Right atrium auricular region (tissue), 2 donors: Measurements from ENCODE around the gene FLT1. TPM values are rescaled to one million over a fixed set of nuclear protein-coding genes. Genes with fewer than 3 reads are reported as not detected.

Experiments used
- DNase-seq: peaks from one replicate; pipeline ENCODE4 v3.0.0-alpha.2; 2019; ENCODE audit warnings: low spot score
- H3K27ac ChIP-seq, 2 donors: fragments of 200-600 bp; sonication (generic); 1 replicate in 1 of 2; 2 replicates in 1 of 2; pipeline ENCODE4 v1.5.1; 2016 to 2019
- H3K27me3 ChIP-seq, 2 donors: fragments of 200-600 bp; sonication (generic); one replicate each; pipeline versions ENCODE4 v1.5.1 to v1.6.0; 2017 to 2019
- H3K36me3 ChIP-seq: fragments of 200-600 bp; sonication (generic); one replicate; pipeline ENCODE4 v1.5.1; 2016
- H3K4me1 ChIP-seq, 2 donors: fragments of 200-600 bp; sonication (generic); one replicate each; pipeline versions ENCODE4 v1.5.1 to v1.6.0; 2017 to 2019
- H3K4me3 ChIP-seq, 2 donors: fragments of 200-600 bp; sonication (generic); 1 replicate in 1 of 2; 2 replicates in 1 of 2; pipeline ENCODE4 v1.5.1; 2017 to 2019; ENCODE audit warnings: mild to moderate bottlenecking in 1 of 2, moderate library complexity in 1 of 2
- H3K9me3 ChIP-seq, 2 donors: fragments of 200-600 bp; sonication (generic); one replicate each; pipeline ENCODE4 v1.5.1; 2019
- total RNA-seq, 2 donors: library from RNA; depleted of rRNA; stranded (reverse); fragments of >200 nt; gene quantifications; one replicate each; pipeline ENCODE4 v1.1.0, GENCODE V29; 2016
- TF ChIP-seq, protein P1 (sequence below), 2 donors: fragments of 200-600 bp; sonication (generic); IDR thresholded peaks; one replicate each; pipeline ENCODE4 v1.5.1; 2019; ENCODE audit warnings: antibody characterized with exemption in 2 of 2

Gene FLT1
- total RNA-seq, 2 donors from 2014 or later: 40.0 to 51.3 TPM

DNA sequence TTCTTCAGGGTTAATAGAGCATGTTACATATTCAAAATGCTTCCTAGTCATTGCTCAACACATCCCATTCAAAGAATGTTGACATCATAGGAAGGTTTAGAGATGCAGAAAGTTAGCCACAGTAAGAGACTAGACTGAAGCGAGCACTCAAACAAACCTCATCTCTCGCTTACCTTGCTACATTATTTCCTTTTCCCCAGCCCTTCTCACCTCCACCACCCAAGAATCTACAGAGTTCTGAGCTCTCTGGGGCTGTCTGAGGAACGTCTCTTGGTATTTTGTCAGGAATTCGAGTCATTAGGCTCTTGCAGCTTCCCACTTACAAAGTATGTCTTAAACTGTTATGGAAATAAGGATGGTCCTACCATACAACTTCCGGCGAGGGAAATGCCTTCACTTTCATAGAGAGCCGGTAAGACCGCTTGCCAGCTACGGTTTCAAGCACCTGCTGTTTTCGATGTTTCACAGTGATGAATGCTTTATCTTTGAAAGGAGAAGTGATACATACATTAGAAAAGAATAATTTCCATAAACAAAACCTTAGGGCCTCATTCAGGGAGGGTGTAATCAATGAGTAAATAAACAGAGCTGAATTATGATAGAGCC, 65.1 kb downstream of the FLT1 start:
- no peak overlapping the region for H3K4me3 ChIP-seq
- no peak overlapping the region for H3K27ac ChIP-seq
- DNase-seq: no peak
- no peaks in the 10 kb centered on the region for H3K4me1 ChIP-seq
- H3K9me3 ChIP-seq: no peaks in the 10 kb centered on the region
- TF ChIP-seq, protein P1, sequence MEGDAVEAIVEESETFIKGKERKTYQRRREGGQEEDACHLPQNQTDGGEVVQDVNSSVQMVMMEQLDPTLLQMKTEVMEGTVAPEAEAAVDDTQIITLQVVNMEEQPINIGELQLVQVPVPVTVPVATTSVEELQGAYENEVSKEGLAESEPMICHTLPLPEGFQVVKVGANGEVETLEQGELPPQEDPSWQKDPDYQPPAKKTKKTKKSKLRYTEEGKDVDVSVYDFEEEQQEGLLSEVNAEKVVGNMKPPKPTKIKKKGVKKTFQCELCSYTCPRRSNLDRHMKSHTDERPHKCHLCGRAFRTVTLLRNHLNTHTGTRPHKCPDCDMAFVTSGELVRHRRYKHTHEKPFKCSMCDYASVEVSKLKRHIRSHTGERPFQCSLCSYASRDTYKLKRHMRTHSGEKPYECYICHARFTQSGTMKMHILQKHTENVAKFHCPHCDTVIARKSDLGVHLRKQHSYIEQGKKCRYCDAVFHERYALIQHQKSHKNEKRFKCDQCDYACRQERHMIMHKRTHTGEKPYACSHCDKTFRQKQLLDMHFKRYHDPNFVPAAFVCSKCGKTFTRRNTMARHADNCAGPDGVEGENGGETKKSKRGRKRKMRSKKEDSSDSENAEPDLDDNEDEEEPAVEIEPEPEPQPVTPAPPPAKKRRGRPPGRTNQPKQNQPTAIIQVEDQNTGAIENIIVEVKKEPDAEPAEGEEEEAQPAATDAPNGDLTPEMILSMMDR (IDR thresholded peaks at IDR 0.05): no peak
- no peaks in the 10 kb centered on the region for H3K27me3 ChIP-seq
- no peaks in the 10 kb centered on the region for H3K36me3 ChIP-seq

DNA sequence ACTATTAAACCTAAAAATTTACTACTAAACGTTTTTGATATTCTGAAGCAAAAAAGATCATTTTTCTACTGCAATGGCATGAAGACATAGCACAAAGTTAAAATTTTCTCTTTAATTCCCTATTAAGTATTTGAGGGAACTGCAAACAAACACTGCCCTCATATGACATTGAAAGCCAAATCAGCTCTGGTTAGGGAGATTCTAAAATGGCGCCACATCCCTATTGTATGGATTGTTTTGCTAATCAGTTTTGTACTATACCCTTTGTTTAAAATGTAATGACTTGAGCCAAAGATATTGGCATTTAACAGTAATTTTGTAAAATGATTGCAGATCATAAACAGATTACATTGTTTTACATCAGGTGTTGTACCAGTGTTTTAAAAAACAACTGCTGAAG, 65.8 kb downstream of the FLT1 start:
- H3K27ac ChIP-seq: no peak overlapping the region
- no peak overlapping the region for H3K4me3 ChIP-seq
- no peaks in the 10 kb centered on the region for H3K9me3 ChIP-seq
- H3K4me1 ChIP-seq: no peaks in the 10 kb centered on the region
- H3K36me3 ChIP-seq: no peaks in the 10 kb centered on the region
- DNase-seq: no peak
- no peaks in the 10 kb centered on the region for H3K27me3 ChIP-seq
- TF ChIP-seq, protein P1 (IDR thresholded peaks at IDR 0.05): no peak

DNA sequence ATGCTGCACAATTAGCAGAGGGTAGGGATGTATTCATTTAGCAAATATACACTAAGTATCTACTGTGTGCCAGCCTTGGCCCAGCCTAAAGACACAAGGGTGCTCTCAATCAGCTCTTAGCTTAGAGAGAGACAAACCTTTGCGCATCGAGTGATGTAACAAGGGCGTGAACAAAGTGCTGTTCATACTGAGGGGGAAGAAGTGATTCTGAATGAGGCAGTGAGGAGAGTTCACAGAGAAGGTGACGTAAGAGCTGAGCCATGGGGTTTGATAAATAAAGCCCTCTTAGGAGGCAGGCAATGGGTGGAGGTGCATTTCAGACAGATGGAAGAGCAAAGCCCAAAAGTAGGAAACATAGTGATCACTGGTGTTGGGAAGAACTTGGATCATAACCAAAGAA, 68.5 kb downstream of the FLT1 start:
- H3K4me1 ChIP-seq: no peaks in the 10 kb centered on the region
- TF ChIP-seq, protein P1 (IDR thresholded peaks at IDR 0.05): no peak
- H3K27me3 ChIP-seq: no peaks in the 10 kb centered on the region
- H3K4me3 ChIP-seq: no peak overlapping the region
- no peaks in the 10 kb centered on the region for H3K9me3 ChIP-seq
- DNase-seq: no peak
- H3K27ac ChIP-seq: no peak overlapping the region
- no peaks in the 10 kb centered on the region for H3K36me3 ChIP-seq

DNA sequence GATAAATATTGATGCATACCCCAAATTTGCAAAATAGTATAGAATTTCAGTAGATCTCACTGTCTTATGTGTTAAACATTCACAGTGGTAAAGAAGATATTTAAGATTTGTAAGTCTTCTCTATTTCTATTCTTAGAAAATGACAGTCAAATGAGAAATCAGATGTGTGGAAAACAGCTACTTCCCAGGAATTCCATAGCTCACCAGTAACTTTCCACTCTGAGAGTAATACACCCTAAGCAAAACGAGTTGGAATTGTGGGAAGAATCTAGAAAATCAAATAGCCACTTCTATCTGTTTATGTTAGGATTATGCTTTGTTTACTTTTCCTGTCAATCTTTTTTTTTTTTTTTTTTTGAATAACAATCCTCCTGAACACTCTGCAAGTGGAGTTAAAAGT, 69.1 kb downstream of the FLT1 start:
- Histone ChIP-seq H3K27me3 (no peaks in the 10 kb centered on the region), H3K4me3 (no peak overlapping the region), H3K4me1 (no peaks in the 10 kb centered on the region), H3K27ac (no peak overlapping the region), H3K36me3 (no peaks in the 10 kb centered on the region), H3K9me3 (no peaks in the 10 kb centered on the region)
- TF ChIP-seq, protein P1 (IDR thresholded peaks at IDR 0.05): no peak
- DNase-seq: no peak

DNA sequence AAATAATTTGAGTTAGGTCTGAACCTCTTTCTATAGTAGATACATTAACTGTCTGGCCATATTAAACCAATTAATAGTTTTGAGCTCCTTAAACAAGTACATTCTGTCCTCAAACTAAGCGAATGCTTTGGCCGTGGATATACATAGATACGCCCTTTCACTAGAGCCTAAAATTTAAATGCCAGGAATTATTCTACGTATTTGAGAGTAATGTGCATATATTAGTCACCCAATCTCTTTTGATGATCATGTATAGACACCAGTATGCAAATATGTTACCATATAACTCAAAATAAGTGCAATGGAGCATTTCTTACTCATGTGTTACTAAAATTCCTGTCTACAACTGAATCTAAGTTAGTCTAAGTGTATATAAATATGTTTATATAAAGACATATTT, 70.4 kb downstream of the FLT1 start:
- no peak overlapping the region for H3K27ac ChIP-seq
- no peak for DNase-seq
- no peak overlapping the region for H3K4me3 ChIP-seq
- TF ChIP-seq, protein P1 (IDR thresholded peaks at IDR 0.05): no peak
- H3K27me3 ChIP-seq: no peaks in the 10 kb centered on the region
- peaks cover 5% of the 10 kb centered on the region for H3K36me3 ChIP-seq
- no peaks in the 10 kb centered on the region for H3K9me3 ChIP-seq
- no peaks in the 10 kb centered on the region for H3K4me1 ChIP-seq

DNA sequence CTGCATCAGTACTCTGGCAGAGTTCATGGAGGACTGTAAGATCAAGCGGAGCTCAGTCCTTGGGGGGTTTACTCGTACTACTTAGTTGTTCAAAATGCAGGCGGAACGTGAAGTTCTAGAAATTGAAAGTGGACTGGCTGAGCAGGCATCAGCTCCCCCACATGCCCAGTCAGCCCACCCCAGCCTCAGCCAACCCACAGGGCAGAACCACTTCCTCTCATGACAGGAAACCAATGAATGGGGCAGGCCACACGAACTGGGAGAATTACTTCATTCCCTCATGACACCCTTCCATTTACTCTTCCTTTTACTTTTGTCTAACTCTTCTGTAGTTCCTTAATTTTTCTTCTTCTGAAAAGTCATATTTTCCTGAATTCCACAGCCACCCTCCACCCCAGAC, 71.9 kb downstream of the FLT1 start:
- Histone ChIP-seq H3K27me3 (no peaks in the 10 kb centered on the region), H3K27ac (no peak overlapping the region), H3K36me3 (peaks cover 5% of the 10 kb centered on the region), H3K4me3 (no peak overlapping the region), H3K4me1 (no peaks in the 10 kb centered on the region), H3K9me3 (no peaks in the 10 kb centered on the region)
- TF ChIP-seq, protein P1 (IDR thresholded peaks at IDR 0.05): no peak
- no peak for DNase-seq
